NCI-H2171 (cell line): Measurements from ENCODE around the gene TAOK3.
"Not testable (repeated sequence)": the region's sequence is repeated elsewhere in the genome, so short reads cannot be mapped to it uniquely, and the experiment has no call there.

ENCODE experiments used
- DNase-seq: peaks from one replicate; lab custom pipeline; 2025; lab: John Stamatoyannopoulos, UW

TAOK3 gene

DNA sequence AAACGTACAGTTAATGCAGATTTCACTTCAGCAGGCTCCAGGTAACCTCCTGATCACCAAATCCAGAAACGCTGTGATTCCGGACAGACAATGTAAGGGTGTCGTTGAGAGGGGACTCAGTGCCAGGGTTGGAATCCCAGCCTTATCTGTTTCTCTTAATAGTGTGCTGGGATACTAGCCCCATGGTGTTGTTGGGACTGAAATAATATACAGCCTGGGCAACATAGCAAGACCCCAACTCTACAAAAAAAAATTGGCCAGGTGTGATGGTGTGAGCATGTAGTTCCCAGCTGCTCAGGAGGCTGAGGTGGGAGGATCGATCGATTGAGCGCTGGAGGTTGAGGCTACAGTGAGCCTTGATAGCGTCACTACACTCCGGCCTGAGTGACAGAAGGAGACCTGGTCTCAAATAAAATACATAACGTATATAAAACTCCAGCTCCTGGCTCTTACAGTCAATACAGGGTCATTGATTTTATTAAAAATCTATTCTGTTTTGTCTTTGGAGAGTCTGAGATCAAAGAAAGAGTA, 235.5 kb downstream of the TAOK3 start:
- no peak for DNase-seq

DNA sequence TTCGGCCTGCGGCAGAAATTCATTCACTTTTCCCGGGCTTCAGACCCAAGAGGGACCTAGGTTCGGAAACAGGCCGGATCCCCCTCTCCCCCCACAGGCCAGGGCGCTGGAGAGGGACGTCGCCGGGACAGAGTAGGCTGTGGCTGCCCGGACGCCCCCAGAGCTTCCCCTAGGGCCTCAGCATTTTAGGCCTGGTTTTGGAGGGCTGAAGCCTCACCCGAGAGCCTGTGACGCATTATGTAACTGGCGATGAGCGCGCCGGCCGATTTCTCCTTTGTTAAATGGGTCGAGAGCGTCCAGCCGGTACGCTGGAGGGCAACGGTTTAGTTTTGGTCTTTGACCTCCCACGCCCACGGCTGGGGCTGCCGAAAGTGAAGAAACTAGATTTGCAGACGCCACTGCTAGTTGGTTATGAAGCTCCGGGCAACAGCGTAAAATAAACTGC, 236.1 kb downstream of the TAOK3 start:
- no peak for DNase-seq

DNA sequence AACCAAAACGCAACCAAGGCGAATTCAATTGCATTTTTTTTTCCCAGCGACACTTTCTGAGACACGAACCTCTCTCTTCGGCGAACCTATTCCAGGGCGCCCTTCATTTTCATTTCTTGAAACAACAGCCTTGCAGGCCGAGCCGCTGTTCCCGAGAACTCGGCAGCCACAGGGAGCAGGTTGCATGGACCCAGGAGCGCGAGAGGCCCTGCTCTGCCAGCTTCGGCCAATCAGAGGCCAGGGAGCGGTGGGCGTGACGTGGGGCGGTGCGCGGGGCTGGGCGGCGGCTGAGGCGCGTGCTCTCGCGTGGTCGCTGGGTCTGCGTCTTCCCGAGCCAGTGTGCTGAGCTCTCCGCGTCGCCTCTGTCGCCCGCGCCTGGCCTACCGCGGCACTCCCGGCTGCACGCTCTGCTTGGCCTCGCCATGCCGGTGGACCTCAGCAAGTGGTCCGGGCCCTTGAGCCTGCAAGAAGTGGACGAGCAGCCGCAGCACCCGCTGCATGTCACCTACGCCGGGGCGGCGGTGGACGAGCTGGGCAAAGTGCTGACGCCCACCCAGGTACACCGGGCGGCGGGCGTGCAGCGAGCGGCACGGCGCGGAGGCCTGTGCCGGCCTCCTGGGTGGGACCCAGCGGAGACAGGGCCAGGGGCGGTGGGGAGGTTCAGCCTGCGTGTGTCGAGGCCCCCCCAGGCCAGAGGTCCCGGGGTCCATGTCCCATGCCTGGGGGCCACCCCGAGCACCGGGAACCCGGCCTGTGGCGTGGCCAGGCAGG, 236.7 kb downstream of the TAOK3 start, which contains the start of gene PEBP1:
TSS of gene PEBP1 (plus strand) at position 337 of the 771 bp plus-strand sequence. CDS start at position 423, 86 bp downstream.
- peak; percentile 94 for DNase-seq

DNA sequence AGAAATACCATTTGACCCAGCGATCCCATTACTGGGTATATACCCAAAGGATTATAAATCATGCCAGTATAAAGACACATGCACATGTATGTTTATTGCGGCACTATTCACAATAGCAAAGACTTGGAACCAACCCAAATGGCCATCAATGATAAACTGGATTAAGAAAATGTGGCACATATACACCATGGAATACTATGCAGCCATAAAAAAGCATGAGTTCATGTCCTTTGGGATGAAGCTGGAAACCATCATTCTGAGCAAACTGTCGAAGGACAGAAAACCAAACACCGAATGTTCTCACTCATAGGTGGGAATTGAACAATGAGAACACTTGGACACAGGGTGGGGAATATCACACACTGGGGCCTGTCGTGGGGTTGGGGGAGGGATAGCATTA, 243.3 kb downstream of the TAOK3 start:
- not testable (repeated sequence) for DNase-seq

DNA sequence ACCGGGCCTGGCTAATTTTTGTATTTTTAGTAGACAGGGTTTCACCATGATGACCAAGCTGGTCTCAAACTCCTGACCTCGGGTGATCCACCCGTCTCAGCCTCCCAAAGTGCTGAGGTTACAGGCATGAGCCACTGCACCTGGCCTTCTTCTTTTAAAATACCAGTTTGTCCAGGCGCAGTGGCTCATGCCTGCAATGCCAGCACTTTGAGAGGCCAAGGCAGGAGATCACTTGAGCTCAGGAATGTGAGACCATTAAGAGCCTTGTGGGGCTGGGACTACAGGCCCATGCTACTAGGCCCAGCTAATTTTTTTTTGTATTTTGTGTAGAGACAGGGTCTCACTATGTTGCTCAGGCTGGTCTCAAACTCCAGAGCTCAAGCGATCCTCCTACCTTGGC, 244.8 kb downstream of the TAOK3 start:
- DNase-seq: no peak

DNA sequence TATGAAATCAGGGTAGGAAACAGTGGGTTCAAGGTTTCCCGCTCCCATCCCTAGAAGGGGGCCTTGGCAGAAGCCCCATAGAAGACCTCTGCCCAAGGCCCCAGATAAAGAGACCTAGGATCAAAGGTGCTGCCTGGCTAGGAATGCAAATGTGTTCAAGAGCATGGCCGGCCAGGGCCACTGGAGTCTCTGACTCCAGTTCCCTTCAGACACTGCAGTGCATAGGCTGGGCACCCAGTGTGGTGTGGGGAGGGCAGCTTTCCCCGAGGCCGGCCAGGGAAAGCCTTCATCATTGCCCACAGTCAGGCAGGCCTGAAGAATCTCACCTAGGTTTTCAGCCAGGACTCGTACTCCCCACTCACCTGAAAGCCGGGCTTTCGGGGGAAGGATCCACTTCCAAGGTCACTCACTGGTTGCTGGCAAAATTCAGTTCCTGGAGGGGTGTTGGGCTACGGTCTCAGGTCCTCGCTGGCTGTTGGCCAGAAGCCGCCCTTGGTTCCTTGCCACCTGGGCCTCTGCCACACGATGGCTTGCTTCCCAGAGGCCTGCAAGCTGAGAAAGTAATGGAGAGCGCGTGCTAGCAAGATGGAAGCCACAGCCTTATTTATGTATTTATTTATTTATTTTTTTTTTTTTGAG, 246.5 kb downstream of the TAOK3 start:
- no peak for DNase-seq

DNA sequence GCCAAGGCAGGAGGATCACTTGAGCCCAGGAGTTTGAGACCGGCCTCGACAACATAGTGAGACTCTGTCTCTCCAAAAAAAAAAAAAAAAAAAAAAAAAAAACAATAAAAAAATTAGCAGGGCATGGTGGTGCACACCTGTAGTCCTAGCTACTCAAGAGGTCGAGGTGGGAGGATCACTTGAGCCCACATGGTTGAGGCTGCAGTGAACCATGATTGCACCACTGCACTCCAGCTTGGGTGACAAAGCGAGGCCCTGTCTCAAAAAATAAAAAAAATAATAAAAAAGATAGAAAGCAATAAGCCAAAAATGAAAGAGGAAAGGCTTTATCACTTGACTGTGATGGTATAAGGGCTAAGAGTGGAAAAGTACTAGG, 247.0 kb downstream of the TAOK3 start:
- no peak for DNase-seq

DNA sequence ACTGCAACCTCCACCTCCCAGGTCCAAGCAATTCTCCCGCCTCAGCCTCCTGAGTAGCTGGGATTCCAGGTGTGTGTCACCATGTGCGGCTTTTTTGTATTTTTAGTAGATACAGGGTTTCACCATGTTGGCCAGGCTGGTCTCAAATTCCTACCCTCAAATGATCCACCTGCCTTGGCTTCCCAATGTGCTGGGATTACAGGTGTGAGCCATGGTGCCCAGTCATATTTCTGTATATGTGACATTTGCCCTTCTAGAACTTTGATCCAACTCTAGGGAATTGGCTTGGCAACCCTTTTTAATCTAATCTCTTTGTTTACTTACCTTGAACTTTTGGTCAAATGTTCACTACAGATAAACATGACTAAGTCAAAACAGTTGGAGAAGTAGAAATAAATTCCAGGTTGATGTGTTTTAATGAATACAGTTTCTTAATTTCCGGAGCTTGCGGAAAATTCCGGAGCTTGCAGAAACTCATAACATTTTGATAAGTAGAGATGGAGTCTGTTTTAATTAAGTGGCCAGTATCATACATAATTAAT, 248.3 kb downstream of the TAOK3 start:
- no peak for DNase-seq

DNA sequence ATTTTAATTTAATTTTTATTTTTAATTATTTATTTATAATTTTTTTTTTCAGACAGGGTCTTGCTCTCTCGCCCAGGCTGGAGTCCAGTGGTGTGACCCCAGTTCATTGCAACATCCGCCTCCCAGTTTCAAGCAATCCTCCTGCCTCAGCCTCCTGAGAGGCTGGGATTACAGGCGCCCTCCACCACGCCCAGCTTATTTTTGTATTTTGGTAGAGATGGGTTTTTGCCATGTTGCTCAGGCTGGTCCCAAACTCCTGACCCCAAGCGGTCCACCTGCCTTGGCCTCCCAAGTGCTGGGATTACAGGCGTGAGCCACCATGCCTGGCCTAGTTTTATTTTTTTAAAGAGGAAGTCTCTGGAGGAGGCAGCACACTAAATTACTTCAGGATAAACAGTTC, 250.4 kb downstream of the TAOK3 start:
- DNase-seq: no peak

DNA sequence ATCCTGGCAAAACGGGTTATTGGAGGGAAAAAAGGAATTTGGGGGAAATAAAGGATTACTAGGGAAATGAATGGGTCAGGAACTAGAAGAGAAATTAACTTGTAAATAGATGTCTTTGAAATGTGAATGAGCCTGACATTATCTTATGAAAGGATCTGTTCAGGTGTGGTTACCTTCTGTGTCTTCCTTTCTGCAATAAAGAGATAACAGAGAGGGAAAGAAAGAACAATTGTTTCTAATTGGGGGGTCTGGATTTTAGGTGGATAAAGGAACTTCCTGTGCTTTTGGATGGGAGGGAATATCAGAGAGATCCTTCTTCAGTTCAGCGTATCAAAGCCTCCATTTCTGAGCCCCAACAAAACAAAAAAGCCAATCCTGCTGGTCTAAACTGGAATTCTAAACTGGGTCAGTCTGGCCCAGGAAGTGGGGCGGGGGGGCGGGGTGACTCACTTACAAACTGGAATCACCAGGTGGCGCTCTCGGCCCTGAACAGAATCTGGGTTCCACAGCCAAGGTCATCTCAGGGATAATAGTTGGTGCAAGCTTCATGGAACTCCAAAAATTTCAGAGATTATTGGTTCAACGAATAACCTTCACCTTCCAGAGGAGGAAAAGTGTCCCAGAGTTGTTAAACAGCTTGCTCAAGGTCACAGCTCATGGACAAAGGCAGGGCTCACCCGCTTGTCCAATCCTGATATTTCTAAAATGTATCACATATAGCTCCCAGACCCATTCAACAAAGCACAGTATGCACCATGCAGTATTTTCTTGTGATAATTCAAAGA, 251.9 kb downstream of the TAOK3 start:
- peak; percentile 29 for DNase-seq

DNA sequence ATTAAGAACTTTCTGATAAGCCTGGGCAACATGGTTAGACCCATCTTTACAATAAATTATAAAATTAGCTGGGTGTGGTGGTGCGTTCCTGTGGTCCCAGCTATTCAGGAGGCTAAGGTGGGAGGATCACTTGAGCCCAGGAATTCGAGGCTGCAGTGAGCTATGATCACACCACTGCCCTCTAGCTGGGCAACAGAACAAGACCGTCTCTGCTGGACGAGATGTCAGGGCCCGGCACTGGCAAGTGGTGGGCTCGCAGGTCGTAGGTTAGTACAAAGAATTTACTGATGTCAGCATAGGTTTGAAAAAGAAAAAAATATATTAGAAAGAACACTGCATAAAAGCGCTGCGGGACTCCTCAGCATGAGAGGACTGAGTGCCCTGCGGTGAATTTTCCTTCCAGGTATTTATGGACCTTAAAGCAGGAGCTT, 253.2 kb downstream of the TAOK3 start:
- no peak for DNase-seq

DNA sequence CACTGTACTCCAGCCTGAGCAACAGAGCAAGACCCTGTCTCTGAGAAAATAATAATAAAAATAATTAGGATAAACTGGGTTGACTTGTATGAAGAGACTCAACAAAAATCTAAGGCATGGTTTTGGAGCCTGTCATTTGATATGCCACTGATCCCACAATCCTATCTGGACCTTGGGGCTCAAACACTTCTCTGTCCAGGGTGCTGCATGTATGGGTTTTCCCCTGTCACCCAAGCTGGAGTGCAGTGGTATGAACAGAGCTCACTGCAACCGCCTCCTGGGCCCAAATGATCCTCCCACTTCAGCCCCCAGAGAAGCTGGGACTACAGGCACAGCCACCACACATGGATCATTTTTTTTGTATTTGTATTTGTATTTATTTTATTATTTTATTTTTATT, 263.6 kb downstream of the TAOK3 start:
- no peak for DNase-seq

DNA sequence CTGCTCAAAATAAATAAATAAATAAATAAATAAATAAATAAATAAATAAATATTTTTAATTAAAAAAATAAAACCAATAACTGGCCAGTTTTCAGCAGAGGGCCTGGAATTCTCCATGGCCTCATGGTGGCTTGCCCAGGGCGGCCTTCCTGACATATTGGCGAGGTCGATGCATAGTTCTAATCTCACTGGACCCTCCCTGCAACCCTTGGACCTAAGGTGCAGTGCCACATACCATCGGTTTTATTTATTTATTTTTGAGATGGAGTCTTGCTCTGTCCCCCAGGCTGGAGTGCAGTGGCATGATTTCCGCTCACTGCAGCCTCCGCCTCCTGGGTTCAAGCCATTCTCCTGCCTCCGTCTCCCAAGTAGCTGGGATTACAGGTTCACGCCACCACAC, 265.0 kb downstream of the TAOK3 start:
- DNase-seq: no peak

DNA sequence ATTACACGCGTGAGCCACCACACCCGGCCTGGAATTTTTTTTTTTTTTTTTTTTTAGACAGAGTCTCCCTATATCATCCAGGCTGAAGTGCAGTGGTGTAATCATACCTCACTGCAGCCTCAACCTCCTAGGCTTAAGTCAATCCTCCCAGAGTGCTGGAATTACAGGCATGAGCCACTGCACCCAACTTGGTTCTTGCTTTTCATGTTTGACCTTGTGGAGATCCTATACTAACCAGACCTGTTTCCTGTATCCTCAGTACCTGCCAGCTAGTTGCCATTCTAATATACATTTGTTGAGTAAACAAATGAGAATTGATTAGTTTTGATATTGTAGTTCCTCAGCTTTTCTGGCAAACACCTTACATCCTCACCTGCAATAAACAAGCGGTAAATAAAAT, 265.7 kb downstream of the TAOK3 start:
- DNase-seq: no peak

DNA sequence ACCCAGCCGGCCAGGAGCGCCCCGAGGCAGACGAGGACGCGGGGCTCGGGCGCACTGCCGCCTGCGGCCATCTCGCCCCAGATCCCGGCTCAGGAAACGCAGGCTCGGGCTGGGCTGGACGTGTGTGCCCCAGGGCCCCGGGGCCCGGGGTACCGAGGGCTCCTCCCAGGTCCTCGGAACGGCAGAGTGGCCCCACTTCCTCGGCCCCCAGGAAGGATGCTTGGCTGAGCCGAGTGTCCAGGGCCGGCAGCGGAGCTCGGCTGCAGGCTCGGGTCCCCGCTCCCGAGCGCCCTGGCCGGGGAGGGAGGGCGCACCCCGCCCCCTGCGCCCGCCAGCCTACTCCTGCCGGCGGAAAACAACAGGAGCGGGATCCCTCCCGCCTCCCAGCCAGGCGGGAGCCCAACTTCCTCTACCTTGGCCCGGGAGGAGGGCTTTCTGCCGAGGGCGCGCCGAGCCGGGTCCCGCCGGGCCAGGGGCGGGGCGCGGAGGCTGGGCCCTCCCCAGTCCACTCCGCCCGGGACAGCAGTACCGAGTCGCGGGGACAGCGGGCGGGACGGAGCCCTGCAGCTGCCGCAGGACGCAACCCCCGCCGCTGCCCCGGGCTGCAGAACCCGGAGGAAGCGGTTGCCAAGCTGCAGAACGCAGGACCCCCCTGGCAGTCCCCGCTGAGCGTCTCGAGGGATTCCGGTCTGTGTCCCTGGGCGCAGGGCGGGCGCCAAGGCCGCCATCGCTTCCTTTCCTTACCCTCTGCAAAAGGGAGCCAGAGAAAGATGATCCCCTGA, 268.9 kb downstream of the TAOK3 start, which contains the start of gene VSIG10:
TSS of gene VSIG10 (minus strand) at position 411 of the 782 bp plus-strand sequence. CDS start at position 71, 340 bp downstream.
- peak; percentile 58 for DNase-seq

DNA sequence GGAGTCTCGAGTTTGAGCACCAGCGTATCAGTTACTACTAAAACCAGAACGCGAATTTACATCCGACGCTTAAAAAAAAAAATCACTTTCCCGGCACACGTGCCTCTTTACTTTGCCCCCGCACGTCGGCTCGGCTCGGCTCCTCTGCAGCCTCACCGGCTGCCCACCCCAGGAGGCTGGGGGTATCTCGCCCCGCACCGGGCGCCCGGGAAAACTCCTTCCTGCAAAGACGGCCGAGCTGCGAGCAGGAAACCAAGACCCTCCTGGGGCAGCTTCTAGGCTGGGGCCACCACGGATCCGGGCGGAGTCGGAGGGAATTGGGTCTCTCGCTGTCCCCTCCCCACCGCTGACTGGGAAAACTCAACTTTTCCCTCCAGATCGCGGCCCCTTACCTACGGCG, 269.5 kb downstream of the TAOK3 start:
- DNase-seq: peak; percentile 10

DNA sequence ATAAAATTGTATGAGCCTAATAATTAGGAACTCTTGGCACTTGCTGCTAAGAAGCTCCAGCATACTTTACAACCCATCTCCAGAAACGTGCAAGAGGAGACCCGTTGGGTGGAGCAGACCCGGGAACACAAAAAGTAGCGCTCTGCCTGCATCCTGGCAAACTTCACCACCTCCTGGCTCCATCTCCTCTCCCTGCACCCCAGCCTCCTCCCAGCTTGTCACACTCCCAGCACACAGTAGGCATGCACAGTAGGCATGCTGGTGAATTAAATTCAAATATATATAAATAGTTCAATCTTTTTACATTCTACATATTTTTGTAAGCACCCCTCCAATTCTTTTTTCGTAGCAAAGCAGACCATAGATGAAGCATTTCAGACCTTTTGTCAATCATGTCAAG, 270.1 kb downstream of the TAOK3 start:
- no peak for DNase-seq

DNA sequence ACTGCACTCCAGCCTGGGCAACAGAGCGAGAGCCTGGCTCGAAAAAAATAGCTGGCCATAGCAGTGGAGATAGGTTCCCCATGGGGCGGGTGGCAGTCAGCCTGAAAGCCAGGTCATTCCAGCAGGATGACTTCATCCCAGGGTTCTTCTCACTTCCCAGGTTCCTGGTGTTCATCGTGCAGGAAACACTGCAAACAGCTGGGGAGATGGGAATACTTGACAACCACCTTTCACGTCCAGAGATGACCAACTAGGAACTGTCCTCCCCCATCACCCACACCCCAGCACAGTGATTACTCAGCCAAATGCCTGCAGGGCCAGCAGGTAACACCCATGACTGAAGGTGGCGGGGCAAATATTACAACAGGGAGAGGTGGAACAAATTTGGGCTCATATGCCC, 270.6 kb downstream of the TAOK3 start:
- no peak for DNase-seq

DNA sequence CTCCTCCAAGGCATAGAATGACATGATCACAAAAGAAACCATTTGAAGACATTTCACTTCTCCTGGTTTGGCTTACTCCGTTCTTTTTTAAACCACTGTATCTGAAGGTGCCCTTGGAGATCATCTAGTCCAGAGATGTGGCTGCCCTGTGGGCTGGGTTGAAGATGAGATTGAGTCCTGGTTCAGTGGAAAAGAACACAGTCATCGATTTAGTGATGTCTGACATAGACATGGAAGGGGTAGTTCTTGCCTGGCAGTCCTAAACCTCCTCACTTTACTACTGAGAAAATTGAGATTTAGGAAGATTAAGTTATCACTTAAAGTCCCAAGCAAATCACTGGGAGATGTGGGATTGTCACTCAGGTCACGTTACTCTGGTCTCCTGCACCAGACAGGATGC, 271.7 kb downstream of the TAOK3 start:
- DNase-seq: no peak
